Measurements from ENCODE around the gene CDK14. TPM values are rescaled to one million over a fixed set of nuclear protein-coding genes. Genes with fewer than 3 reads are reported as not detected.

Gene CDK14
- total RNA-seq, 1 donor, result 11.1 TPM

GRCh38 chr7:90951986-90952954 is 356.1 kb downstream of the CDK14 start:
- Histone ChIP-seq H3K27me3 (ENCODE audit: insufficient read depth, low read length) (no peaks in the 10 kb centered on the region), H3K9me3 (ENCODE audit: low read depth, low read length) (no peaks in the 10 kb centered on the region), H3K4me1 (ENCODE audit: insufficient read depth, low read length) (no peaks in the 10 kb centered on the region), H3K4me3 (ENCODE audit: low read length) (no peak overlapping the region)

GRCh38 chr7:90955641-90956207 is 359.6 kb downstream of the CDK14 start:
- Histone ChIP-seq H3K9me3 (ENCODE audit: low read depth, low read length) (no peaks in the 10 kb centered on the region), H3K27me3 (ENCODE audit: insufficient read depth, low read length) (no peaks in the 10 kb centered on the region), H3K4me3 (ENCODE audit: low read length) (no peak overlapping the region), H3K4me1 (ENCODE audit: insufficient read depth, low read length) (no peaks in the 10 kb centered on the region)

GRCh38 chr7:90957883-90958282 is 361.8 kb downstream of the CDK14 start:
- H3K4me3 ChIP-seq (ENCODE audit: low read length), result no peak overlapping the region
- no peaks in the 10 kb centered on the region for H3K9me3 ChIP-seq (ENCODE audit: low read depth, low read length)
- H3K4me1 ChIP-seq (ENCODE audit: insufficient read depth, low read length), result no peaks in the 10 kb centered on the region
- H3K27me3 ChIP-seq (ENCODE audit: insufficient read depth, low read length), result no peaks in the 10 kb centered on the region

- Histone ChIP-seq H3K4me3 (ENCODE audit: low read length) (no peak overlapping the region), H3K9me3 (ENCODE audit: low read depth, low read length) (no peaks in the 10 kb centered on the region), H3K4me1 (ENCODE audit: insufficient read depth, low read length) (no peaks in the 10 kb centered on the region), H3K27me3 (ENCODE audit: insufficient read depth, low read length) (no peaks in the 10 kb centered on the region)
Measured at GRCh38 chr7:90958647-90959046, 362.5 kb downstream of the CDK14 start.

GRCh38 chr7:90961037-90961725 is 365.1 kb downstream of the CDK14 start:
- H3K9me3 ChIP-seq (ENCODE audit: low read depth, low read length), result no peaks in the 10 kb centered on the region
- H3K27me3 ChIP-seq (ENCODE audit: insufficient read depth, low read length), result no peaks in the 10 kb centered on the region
- no peak overlapping the region for H3K4me3 ChIP-seq (ENCODE audit: low read length)
- H3K4me1 ChIP-seq (ENCODE audit: insufficient read depth, low read length), result no peaks in the 10 kb centered on the region

- Histone ChIP-seq H3K9me3 (ENCODE audit: low read depth, low read length) (no peaks in the 10 kb centered on the region), H3K4me3 (ENCODE audit: low read length) (no peak overlapping the region), H3K4me1 (ENCODE audit: insufficient read depth, low read length) (no peaks in the 10 kb centered on the region), H3K27me3 (ENCODE audit: insufficient read depth, low read length) (no peaks in the 10 kb centered on the region)
Measured at GRCh38 chr7:90965211-90965610, 369.1 kb downstream of the CDK14 start.

GRCh38 chr7:90966346-90966745 is 370.2 kb downstream of the CDK14 start:
- Histone ChIP-seq H3K27me3 (ENCODE audit: insufficient read depth, low read length) (no peaks in the 10 kb centered on the region), H3K4me3 (ENCODE audit: low read length) (no peak overlapping the region), H3K4me1 (ENCODE audit: insufficient read depth, low read length) (no peaks in the 10 kb centered on the region), H3K9me3 (ENCODE audit: low read depth, low read length) (no peaks in the 10 kb centered on the region)

GRCh38 chr7:90968871-90969270 is 372.8 kb downstream of the CDK14 start:
- Histone ChIP-seq H3K27me3 (ENCODE audit: insufficient read depth, low read length) (no peaks in the 10 kb centered on the region), H3K4me3 (ENCODE audit: low read length) (no peak overlapping the region), H3K4me1 (ENCODE audit: insufficient read depth, low read length) (no peaks in the 10 kb centered on the region), H3K9me3 (ENCODE audit: low read depth, low read length) (peaks cover 4% of the 10 kb centered on the region)

- H3K4me3 ChIP-seq (ENCODE audit: low read length), result no peak overlapping the region
- peaks cover 4% of the 10 kb centered on the region for H3K9me3 ChIP-seq (ENCODE audit: low read depth, low read length)
- no peaks in the 10 kb centered on the region for H3K27me3 ChIP-seq (ENCODE audit: insufficient read depth, low read length)
- H3K4me1 ChIP-seq (ENCODE audit: insufficient read depth, low read length), result no peaks in the 10 kb centered on the region
Measured at GRCh38 chr7:90972906-90973550, 376.9 kb downstream of the CDK14 start.

GRCh38 chr7:90977056-90977455 is 380.9 kb downstream of the CDK14 start:
- no peak overlapping the region for H3K4me3 ChIP-seq (ENCODE audit: low read length)
- H3K4me1 ChIP-seq (ENCODE audit: insufficient read depth, low read length), result no peaks in the 10 kb centered on the region
- H3K9me3 ChIP-seq (ENCODE audit: low read depth, low read length), result peaks cover 4% of the 10 kb centered on the region
- no peaks in the 10 kb centered on the region for H3K27me3 ChIP-seq (ENCODE audit: insufficient read depth, low read length)

GRCh38 chr7:90980545-90980944 is 384.4 kb downstream of the CDK14 start:
- H3K27me3 ChIP-seq (ENCODE audit: insufficient read depth, low read length), result no peaks in the 10 kb centered on the region

GRCh38 chr7:90982228-90982627 is 386.1 kb downstream of the CDK14 start:
- H3K27me3 ChIP-seq (ENCODE audit: insufficient read depth, low read length), result no peaks in the 10 kb centered on the region
- H3K9me3 ChIP-seq (ENCODE audit: low read depth, low read length), result no peaks in the 10 kb centered on the region
- no peak overlapping the region for H3K4me3 ChIP-seq (ENCODE audit: low read length)

More at GRCh38 chr7:90980545-90980944, 384.4 kb downstream of the CDK14 start:
- no peaks in the 10 kb centered on the region for H3K9me3 ChIP-seq (ENCODE audit: low read depth, low read length)
- H3K4me1 ChIP-seq (ENCODE audit: insufficient read depth, low read length), result no peaks in the 10 kb centered on the region
- no peak overlapping the region for H3K4me3 ChIP-seq (ENCODE audit: low read length)

GRCh38 chr7:90984692-90985091 is 388.6 kb downstream of the CDK14 start:
- Histone ChIP-seq H3K27me3 (ENCODE audit: insufficient read depth, low read length) (no peaks in the 10 kb centered on the region), H3K4me3 (ENCODE audit: low read length) (no peak overlapping the region), H3K9me3 (ENCODE audit: low read depth, low read length) (no peaks in the 10 kb centered on the region), H3K4me1 (ENCODE audit: insufficient read depth, low read length) (no peaks in the 10 kb centered on the region)

More at GRCh38 chr7:90982228-90982627, 386.1 kb downstream of the CDK14 start:
- no peaks in the 10 kb centered on the region for H3K4me1 ChIP-seq (ENCODE audit: insufficient read depth, low read length)

GRCh38 chr7:90988516-90988915 is 392.4 kb downstream of the CDK14 start:
- Histone ChIP-seq H3K27me3 (ENCODE audit: insufficient read depth, low read length) (no peaks in the 10 kb centered on the region), H3K4me1 (ENCODE audit: insufficient read depth, low read length) (no peaks in the 10 kb centered on the region), H3K9me3 (ENCODE audit: low read depth, low read length) (no peaks in the 10 kb centered on the region), H3K4me3 (ENCODE audit: low read length) (no peak overlapping the region)

Measured in mononuclear cell (primary cell).